SW 1271 (cell line): ENCODE data around the gene GAS5.
A peak's percentile ranks its signal among the peaks of the same experiment; 100 is the strongest.

Source experiments
- DNase-seq, 2 experiments: peaks; one replicate each; lab custom pipeline; 2025; lab: John Stamatoyannopoulos, UW

The GAS5 gene

DNA sequence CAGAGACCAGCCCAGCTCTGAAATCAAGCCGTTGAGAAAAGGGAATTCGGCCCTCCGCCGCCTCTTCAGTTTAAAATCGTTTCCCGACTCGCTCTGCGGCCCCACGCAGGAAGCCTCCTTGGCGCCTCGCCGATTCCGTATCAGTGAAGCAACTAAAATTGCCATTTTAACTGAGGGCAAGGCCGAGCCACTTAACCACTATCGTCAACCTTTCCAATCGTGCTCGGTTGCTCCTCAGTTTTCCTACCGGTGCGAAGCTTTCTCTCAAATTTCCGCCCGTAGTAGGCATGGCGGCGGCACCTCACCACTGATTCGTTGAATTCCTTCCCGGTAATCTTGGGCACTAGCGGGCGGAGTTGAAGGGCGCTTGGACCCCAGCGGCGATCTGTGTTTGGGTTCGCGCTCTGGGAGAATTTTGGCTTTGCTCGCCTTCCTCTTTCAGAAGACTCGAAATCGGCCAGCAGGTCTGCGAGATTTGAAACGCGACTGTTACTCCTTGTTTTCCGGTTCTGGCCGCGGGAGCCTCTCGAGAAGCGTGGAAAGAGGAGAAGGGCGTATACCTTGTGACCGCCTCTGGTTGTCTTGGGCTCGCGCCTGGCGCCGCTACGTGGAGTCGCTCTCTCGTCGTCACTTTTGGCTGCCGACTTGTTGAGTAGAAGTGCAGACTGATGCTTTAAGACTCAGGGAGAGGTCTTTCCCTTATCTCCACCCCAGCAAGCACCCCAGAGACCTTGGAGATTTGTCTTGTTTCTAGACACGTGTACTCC, 43.3 kb downstream of the GAS5 start, which contains the start of the genes CENPL and DARS2:
Gene CENPL (minus strand): TSS at position 569 of the 767 bp plus-strand sequence. CDS start 13,584 bp downstream, outside the sequence.
Gene DARS2 (plus strand): TSS at position 359 of the 767 bp plus-strand sequence. CDS start 557 bp downstream, outside the sequence.
- DNase-seq, result peak; percentile 81 to 92

DNA sequence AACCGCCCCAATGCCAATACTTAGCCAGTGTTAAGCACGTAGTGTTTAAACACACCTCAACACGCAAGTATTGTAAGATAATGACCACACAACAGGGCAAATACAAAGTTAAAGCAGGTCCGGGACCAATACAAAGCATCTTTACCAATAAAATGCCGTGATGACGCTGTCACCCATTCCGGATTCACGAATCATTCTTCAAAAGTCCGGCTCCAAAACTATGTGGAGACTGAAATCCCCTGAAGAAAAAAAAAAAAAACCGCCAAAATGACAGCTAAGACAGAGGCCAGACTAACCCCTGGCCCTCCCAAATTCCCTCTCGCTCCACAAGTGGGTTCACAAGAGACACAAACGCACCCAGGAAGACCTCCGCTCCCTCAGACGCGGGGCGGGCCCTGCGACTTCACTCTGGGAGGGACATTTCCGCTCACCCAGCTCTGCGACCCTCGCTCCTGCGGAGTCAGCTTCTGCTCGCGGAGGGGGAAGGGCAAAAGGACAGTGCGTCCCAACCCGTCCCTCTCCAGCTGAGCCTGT, 43.9 kb downstream of the GAS5 start:
- DNase-seq, result no peak

DNA sequence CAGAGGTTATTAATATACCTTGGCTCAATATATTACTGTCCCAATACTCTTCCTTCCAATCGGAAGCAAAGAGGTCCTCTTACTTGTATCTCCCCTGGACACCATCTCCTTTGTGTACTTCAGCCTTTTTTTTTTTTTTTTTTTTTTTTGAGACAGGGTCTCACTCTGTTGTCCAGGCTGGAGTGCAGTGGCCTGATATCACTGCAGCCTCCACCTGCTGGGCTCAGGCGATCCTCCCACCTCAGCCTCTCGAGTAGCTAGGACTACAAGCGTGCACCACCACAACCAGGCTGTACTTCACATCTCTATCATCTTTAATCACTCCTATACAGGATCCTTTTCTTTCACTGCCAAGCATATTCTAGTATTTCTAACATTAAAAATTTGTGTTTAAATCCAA, 46.1 kb downstream of the GAS5 start:
- no peak for DNase-seq

DNA sequence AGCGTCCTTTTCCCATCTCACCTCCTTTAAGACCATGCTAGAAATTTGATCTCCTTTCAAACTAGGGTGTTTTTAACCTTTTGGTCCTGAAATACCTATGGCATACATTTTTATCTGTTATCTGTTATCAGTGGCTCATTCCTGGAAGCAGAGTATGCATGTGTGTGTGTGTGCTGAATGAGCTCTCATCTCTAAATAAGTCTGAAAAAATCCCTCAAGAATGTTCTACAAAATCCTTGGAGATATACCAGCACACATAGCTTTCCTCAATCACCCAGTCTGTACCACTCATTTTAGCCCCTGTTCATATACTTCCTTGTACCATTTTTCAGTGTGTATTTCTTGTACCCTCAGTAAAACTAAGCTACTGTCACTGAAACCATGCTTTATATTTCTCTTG, 49.3 kb downstream of the GAS5 start:
- no peak for DNase-seq
